EH (cell line): ENCODE measurements around the gene TNFRSF1B.

ENCODE experiments used
- DNase-seq: peaks from one replicate; pipeline ENCODE4 v3.0.0-alpha.2; 2015; ENCODE audit warnings: low read depth

Gene TNFRSF1B

GRCh38 chr1:12176298-12177118 is 9.7 kb downstream of the TNFRSF1B start:
- DNase-seq: no peak

GRCh38 chr1:12177156-12177998 is 10.6 kb downstream of the TNFRSF1B start:
- no peak for DNase-seq

DNA sequence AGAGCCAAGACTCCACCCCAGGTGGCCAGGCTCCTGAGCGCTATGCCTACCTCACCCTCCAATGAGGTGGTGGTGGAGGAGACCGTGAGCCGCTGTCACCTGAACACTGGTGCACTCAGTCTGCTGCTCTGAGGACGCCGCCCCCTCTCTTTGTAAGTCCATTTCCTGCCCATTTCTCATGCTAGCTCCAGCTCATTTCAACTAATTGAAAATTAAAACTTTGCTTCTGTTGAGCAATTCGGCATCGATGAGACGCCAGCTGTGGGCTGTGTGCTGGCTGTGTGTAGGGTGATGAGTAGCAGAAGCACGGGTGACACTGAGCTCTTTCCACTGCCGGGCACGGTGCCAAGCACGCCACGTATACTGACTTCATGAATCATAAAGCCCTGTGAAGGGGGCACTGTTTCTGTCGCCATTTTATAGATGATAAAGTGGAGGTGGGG is 11.2 kb downstream of the TNFRSF1B start:
- DNase-seq: peak; percentile 81

- DNase-seq: no peak
Observed at GRCh38 chr1:12178511-12178910, 11.7 kb downstream of the TNFRSF1B start.

GRCh38 chr1:12179111-12179519 is 12.3 kb downstream of the TNFRSF1B start:
- DNase-seq: peak; percentile 75

- DNase-seq: no peak
Observed at GRCh38 chr1:12179676-12180075, 12.9 kb downstream of the TNFRSF1B start.

DNA sequence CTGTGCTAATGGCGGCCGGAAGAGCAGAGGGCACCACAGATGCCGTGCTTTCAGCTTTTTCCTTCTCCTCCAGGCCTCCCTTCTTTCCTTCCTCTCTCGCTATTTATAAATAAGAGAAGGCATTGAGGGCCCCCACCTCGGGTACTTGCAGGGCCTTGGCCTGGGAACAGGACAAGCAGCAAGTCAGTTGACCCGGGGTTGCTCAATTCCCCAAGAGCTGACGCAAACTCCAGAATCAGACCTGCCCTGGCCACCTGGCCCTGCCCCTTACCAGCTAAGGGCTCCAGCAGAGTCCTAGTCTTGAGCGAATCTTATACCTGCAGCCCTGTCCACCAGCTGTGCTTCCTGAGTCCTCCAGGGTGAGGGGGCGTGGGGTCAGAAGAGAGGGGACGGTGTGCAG is 13.5 kb downstream of the TNFRSF1B start:
- DNase-seq: no peak

DNA sequence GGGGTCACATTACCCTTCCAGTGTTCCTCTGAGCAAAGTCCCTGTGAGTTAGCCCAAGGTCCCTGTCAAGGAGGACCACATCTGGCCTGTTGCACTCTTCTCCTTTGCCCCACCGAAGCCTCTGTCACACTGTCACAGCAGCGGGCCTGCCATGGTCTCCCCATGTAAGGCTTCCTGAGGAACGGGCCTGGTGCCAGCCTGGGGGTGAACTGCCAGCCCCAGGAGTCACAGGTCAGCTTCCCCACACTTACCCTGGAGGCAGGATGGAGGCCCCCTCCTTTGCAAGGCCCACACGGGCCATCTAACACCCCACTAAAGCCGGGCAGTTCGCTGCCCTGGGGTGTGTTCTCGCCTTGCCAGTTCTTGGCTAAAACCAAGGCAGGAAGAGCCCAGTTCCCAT is 14.1 kb downstream of the TNFRSF1B start:
- DNase-seq: no peak

- no peak for DNase-seq
Observed at GRCh38 chr1:12181568-12181967, 14.8 kb downstream of the TNFRSF1B start.

GRCh38 chr1:12182410-12182984 is 15.7 kb downstream of the TNFRSF1B start:
- DNase-seq: no peak

DNA sequence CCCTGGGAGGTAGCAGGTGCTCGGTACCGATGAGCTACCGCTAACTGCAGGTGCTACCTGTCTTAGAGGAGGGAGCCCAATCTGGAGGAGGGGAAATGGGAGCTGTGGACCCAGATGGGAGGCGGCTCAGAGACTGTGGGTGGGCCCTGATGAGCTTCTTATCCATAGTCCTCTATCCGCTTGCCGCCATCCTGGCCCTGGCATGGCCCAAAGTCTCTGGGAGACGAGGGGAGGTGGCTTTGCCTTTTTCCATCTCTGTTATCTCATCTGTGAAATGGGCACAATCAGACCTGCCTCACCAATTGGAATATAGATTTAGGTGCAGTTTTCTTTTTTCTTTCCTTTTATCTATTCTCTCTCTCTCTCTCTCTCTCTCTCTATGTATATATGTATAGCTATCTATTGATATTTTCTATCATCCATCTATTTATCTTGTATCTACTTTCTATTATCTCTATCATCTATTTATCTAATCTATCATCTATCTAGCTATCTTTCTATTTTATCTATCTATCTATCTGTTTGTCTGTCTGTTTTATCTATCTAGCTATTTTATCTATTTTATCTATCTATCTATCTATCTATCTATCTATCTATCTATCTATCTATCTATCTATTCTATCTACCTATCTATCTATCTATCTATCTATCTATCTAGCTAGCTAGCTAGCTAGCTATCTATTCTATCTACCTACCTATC is 16.5 kb downstream of the TNFRSF1B start:
- no peak for DNase-seq

GRCh38 chr1:12184008-12184681 is 17.4 kb downstream of the TNFRSF1B start:
- peak; percentile 79 for DNase-seq

- DNase-seq: no peak
Observed at GRCh38 chr1:12185036-12185917, 18.5 kb downstream of the TNFRSF1B start.

DNA sequence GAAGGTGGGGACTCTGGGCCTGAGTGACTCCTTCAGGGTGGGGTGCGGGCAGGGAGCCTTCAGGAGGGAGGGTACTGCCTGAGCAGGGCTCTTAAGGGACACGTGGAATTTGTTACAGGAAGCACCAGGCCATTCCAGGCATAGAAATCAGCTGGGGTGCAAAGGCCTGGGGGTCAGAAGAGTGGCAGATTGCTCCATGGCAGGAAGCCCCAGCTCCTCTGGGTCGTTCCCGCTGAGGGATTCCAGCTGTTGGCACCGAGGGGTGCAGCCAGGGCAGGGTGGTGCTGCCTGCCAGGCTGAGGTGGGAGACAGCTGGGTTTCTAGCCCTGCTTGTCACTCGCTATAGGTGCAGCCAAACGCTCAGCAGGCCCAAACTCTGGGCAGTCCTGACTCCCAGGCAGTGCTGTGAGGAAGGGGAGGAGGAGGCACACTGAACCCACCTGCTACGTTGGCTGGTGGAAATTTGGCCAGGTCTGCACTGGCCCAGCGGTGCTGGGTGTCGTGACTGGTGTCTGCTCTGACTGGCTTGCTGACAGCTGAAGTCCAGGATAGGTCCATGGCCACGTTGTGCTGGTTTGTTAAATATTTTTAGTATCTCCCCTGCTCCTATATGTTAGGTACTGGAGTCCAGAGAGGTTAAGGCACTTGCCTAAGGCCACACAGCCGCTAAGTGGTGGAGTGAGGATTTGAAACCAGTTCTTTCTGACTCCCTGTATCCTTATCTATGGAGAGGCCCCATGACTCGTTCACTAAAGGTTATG is 19.3 kb downstream of the TNFRSF1B start:
- DNase-seq: no peak

- DNase-seq: no peak
Observed at GRCh38 chr1:12186679-12186985, 19.8 kb downstream of the TNFRSF1B start.

- no peak for DNase-seq
Observed at GRCh38 chr1:12188115-12188514, 21.3 kb downstream of the TNFRSF1B start.

- no peak for DNase-seq
Observed at GRCh38 chr1:12188657-12189327, 22.0 kb downstream of the TNFRSF1B start.

- no peak for DNase-seq
Observed at GRCh38 chr1:12189328-12189682, 22.5 kb downstream of the TNFRSF1B start.

DNA sequence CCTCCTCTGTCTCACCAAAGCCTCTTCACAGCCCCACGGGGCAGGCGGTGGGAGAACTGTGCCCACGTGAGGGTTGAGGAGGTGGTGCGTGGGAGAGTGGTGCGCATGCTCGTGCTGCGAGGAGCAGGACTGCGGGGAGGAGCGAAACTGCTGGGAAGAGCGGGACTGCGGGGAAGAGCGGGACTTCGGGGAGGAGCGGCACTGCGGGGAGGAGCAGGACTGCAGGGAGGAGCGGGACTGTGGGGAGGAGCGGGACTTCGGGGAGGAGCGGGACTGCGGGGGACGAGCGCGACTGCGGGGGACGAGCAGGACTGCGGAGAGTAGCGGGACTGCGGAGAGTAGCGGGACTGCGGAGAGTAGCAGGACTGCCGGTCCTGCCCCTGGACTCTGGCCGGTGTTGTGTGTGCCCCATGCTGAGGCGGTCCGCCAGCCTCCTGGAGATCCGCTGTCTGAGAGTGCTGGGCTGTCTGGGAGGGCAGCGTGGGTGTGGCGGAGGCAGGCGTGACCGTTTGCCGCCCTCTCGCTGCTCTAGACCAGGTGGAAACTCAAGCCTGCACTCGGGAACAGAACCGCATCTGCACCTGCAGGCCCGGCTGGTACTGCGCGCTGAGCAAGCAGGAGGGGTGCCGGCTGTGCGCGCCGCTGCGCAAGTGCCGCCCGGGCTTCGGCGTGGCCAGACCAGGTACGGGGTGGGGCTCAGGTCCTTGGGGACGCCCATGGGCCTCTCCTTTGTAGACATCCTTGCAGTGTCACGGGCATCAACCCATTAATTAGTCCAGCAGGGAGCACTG is 24.6 kb downstream of the TNFRSF1B start:
- no peak for DNase-seq
